Measurements from ENCODE around the gene UPK1A.

GRCh38 chr19:35704218-35704617 is 37.9 kb downstream of the UPK1A start, which contains the start of gene ZBTB32:
- TF ChIP-seq CTCF (IDR thresholded peaks at IDR 0.05): no peak
- no peak for TF ChIP-seq EP300 (IDR thresholded peaks at IDR 0.05)
- TF ChIP-seq POLR2A (IDR thresholded peaks at IDR 0.05; ENCODE audit: low read depth): no peak

Measured in esophagus muscularis mucosa (tissue), 4 donors.